Colonic mucosa (tissue), 4 donors: Measurements from ENCODE around the gene FGF14. TPM values are rescaled to one million over a fixed set of nuclear protein-coding genes. Genes with fewer than 3 reads are reported as not detected.
"Not testable (repeated sequence)": the region's sequence is repeated elsewhere in the genome, so short reads cannot be mapped to it uniquely, and the experiment has no call there.

Experiments
- DNase-seq: peaks from one replicate; pipeline ENCODE4 v3.0.0-alpha.2; 2020
- H3K27ac ChIP-seq: fragments of 200-600 bp; one replicate; pipeline ENCODE4 v1.8.0; 2021
- H3K27me3 ChIP-seq: fragments of 200-600 bp; one replicate; pipeline ENCODE4 v1.8.0; 2021
- H3K36me3 ChIP-seq: fragments of 200-600 bp; one replicate; pipeline ENCODE4 v1.8.0; 2021
- H3K4me1 ChIP-seq: fragments of 200-600 bp; one replicate; pipeline ENCODE4 v1.8.0; 2021; ENCODE audit warnings: mild to moderate bottlenecking
- H3K4me3 ChIP-seq: fragments of 200-600 bp; one replicate; pipeline ENCODE4 v1.8.0; 2021
- H3K9ac ChIP-seq, 2 donors: one replicate each; pipeline ENCODE4 v1.7.0; 2013; ENCODE audit warnings: control low read depth in 2 of 2, low read depth in 2 of 2, low read length in 2 of 2
- H3K9me3 ChIP-seq: fragments of 200-600 bp; one replicate; pipeline ENCODE4 v1.8.0; 2021
- CTCF ChIP-seq: fragments of 200-600 bp; IDR thresholded peaks from one replicate; pipeline ENCODE4 v1.8.0; 2022; ENCODE audit warnings: antibody characterized with exemption, mild to moderate bottlenecking
- intact Hi-C: fragments of 100-400 bp; cut with DNase I; formaldehyde crosslinking; loops from one replicate; pipeline ENCODE4 v1.14.1; 2022
- total RNA-seq, 2 donors: library from RNA; stranded (reverse); fragmentation: NEBNext Ultra II Directional in 1 of 2; extraction: Animal tissue kit (Norgen Biotek cat#: 25700) in 1 of 2; gene quantifications; one replicate each; pipeline ENCODE4 v1.2.1, GENCODE V29; 2021
- donor health status: healthy.
- donor health status: DM: no; HTN: no; CAD: no.
- donor health status: DM: no; HTN: no; CAD: no.

The FGF14 gene
- total RNA-seq, 2 donors from 2014 or later: 0.62 to 0.85 TPM

- intact Hi-C loops: loop anchor here (5.0 to 10.0 kb wide), 2 partner anchors 197 to 315 kb away; no protein-coding TSS in a partner anchor
- TF ChIP-seq CTCF: peak; percentile 51
- H3K9ac ChIP-seq: no peak overlapping the region
Measured at GRCh38 chr13:102141625-102142472, 260.0 kb downstream of the FGF14 start.

GRCh38 chr13:102139626-102140025, 262.2 kb downstream of the FGF14 start:
- Histone ChIP-seq H3K4me3 (no peak overlapping the region), H3K9ac (no peak overlapping the region), H3K27ac (no peak overlapping the region), H3K9me3 (no peaks in the 10 kb centered on the region), H3K36me3 (no peaks in the 10 kb centered on the region), H3K27me3 (no peaks in the 10 kb centered on the region), H3K4me1 (no peaks in the 10 kb centered on the region)
- no peak for DNase-seq
- TF ChIP-seq CTCF: no peak
- intact Hi-C loops: loop anchor here (5.0 to 10.0 kb wide), 2 partner anchors 195 to 318 kb away; no protein-coding TSS in a partner anchor

More at GRCh38 chr13:102141625-102142472, 260.0 kb downstream of the FGF14 start:
- Histone ChIP-seq H3K4me1 (no peaks in the 10 kb centered on the region), H3K9me3 (no peaks in the 10 kb centered on the region), H3K4me3 (no peak overlapping the region), H3K36me3 (no peaks in the 10 kb centered on the region), H3K27me3 (no peaks in the 10 kb centered on the region), H3K27ac (no peak overlapping the region)
- no peak for DNase-seq

GRCh38 chr13:102138635-102139190, 263.1 kb downstream of the FGF14 start:
- intact Hi-C loops: no loop called here
- H3K27me3 ChIP-seq: no peaks in the 10 kb centered on the region
- H3K9me3 ChIP-seq: no peaks in the 10 kb centered on the region
- H3K4me3 ChIP-seq: no peak overlapping the region
- no peak for DNase-seq
- H3K9ac ChIP-seq: no peak overlapping the region
- no peaks in the 10 kb centered on the region for H3K36me3 ChIP-seq
- no peak for TF ChIP-seq CTCF
- no peaks in the 10 kb centered on the region for H3K4me1 ChIP-seq
- H3K27ac ChIP-seq: no peak overlapping the region

- H3K27me3 ChIP-seq, H3K9ac ChIP-seq, H3K27ac ChIP-seq, H3K36me3 ChIP-seq, H3K4me1 ChIP-seq, intact Hi-C loops, H3K4me3 ChIP-seq, DNase-seq, H3K9me3 ChIP-seq: not testable (repeated sequence)
Measured at GRCh38 chr13:102137904-102138303, 263.9 kb downstream of the FGF14 start.

- Histone ChIP-seq H3K4me3 (no peak overlapping the region), H3K9ac (no peak overlapping the region), H3K9me3 (no peaks in the 10 kb centered on the region), H3K27me3 (no peaks in the 10 kb centered on the region), H3K4me1 (no peaks in the 10 kb centered on the region), H3K27ac (no peak overlapping the region), H3K36me3 (no peaks in the 10 kb centered on the region)
- no peak for TF ChIP-seq CTCF
- intact Hi-C loops: no loop called here
- DNase-seq: no peak
Measured at GRCh38 chr13:102136735-102137296, 265.0 kb downstream of the FGF14 start.
